ENCODE data around the gene ZFP2. TPM values are rescaled to one million over a fixed set of nuclear protein-coding genes. Genes with fewer than 3 reads are reported as not detected.
"Not testable (repeated sequence)": the region's sequence is repeated elsewhere in the genome, so short reads cannot be mapped to it uniquely, and the experiment has no call there.

Gene ZFP2
- total RNA-seq (2014; rRNA removed; shearing (Covaris generic)) = not detected in 2 replicates

DNA sequence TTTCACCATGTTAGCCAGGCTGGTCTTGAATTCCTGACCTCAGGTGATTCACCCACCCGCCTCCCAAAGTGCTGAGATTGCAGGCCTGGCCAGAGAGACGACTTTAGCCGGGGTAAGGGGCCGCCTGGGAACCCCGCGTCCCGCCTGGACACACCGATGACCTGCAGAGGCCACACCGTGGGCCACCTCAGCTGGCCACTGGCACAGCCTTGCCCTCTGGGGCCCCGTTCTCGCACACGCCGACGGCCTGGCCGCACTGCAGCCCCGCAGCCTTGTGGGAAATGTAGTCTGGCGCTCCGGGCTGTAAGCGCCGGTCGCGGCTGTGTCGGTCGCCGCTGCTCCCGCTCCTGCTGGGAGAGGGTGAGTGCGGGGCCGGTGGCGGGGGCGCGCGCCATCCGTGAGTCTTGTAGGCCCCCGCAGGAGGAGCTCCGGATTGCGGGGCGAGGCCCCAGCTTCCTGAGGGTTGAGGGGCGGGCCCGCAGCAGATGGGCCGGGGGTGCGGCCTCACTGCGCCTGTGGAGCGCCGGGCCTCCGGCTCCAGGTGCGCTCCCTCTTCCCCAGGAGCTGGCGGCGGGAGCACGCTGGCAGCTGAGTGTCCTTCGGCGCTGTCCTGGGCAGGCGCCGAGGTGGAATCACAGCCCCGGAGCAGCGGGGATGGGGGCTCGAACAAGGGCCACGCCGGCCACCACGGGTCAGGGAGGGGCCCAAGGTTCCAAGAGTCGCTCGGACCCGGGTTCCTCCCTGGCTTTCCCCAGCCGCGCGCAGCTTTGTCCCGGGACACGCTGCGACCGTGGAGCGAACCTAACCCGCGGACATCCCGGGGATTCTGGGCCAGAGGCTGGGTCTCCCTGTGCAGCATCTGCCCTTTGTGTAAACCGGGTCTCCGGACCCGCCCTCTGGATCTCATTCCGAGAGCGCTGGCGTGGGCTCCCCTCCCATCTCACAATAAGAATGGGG, at the start of gene ZFP2:
ZFP2 (plus strand) TSS at position 299 of the 957 bp plus-strand sequence. CDS start 35,401 bp downstream, outside the sequence.
- DNase-seq (ENCODE audit: low spot score) = no peak

DNA sequence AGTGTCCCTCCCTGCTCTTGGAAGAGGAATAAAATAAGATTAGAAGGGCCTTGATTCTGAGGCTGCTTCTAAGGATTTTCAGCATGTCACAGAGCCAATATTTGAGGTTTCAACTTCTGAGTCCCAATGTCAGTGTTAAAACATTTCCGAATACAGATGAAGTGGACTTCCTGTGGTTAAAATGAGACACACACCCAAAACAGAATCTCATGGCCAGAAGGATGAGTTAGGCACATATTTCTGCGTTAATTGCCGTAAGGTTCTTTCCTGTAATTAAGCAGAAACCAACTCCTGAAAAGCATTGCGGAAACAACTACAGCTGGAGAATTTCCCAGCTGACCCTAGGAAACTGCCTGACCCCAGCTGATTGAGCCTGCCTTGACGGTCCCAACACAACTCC, 46.4 kb upstream of the ZFP2 start:
- DNase-seq (ENCODE audit: low spot score) = no peak

DNA sequence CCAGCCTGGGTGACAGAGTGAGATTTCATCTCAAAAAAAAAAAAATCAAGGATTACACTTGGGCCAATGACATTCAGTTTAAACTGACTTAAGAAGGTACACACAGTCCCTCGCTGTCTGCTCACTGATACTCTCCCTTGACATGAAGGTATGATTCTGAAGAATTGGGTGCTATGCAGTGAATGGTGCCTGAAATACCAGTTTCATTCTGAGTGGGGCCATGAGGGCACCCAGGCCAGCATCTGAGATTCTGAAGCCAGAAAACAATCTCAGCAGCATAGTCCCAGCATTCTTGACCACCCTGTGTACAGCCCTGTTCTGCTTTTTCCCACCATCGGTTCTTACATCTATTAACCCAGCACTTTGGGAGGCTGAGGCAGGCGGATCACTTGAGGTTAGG, 43.8 kb upstream of the ZFP2 start:
- no peak for DNase-seq (ENCODE audit: low spot score)

DNA sequence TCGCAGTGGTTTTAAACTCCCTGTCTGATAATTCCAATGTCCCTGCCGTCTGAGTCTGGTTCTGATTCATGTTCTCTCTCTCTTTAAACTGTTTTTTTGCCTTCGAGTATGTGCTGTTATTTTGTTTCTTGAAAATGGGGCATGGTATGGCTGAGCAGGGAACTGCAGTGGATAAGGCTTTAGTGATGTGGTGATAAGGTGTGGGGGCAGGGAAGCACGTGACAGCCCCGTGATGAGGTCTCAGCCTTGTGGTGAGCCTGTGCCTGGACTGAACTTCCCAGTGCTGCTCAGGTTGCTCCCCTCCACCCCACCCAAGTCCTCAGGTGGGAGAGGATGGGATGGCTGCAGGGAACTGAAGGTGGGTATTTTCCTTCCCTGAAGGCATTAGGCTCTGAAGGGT, 41.4 kb upstream of the ZFP2 start:
- DNase-seq (ENCODE audit: low spot score) = no peak

DNA sequence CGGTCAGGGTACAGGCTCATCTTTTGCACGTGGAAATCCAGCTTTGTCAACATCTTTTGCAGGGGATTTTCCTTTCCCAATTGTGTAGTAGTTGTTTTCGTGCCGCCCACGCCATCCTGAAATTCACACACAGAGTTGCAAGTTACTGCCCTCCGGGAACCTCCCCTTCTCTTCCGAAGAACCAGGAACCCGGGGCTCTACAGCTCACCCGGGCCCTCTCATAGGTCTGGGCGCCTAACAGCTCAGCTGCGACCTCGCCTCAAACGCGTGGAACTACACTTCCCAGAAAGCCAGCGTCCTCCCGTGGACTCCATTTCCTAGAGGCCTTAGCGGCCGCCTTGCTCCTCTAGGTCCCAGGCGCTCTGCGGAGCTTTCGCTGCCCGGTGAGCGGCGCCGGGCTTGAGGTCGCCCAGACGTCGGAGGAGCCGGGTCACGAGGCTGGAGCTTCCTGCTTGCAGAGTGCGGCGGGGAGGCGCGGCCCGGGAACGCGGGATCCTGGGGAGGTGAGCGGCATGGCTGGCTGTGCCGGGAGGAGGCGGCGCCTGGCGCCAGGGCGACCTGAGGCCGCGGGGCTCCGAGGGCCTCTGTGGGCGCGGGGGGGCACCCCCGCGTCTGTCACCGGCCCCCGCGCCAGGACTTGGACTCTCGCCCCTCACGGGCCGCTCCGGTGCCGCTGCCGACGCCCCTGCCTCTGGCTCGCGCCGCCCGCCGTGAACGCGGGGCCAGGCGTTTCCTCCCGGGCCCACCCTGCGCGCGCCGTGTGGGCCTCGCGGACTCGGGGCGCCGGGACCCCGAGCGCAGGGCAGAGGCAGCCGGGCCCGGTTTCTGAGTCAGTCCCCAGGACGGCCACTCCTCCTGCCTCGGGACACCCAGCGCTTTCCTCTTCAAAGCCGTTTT, 35.8 kb upstream of the ZFP2 start, which contains the start of gene ZNF354B:
ZNF354B (plus strand) TSS at position 329 of the 897 bp plus-strand sequence. CDS start 1,095 bp downstream, outside the sequence.
- peak; percentile 93 for DNase-seq (ENCODE audit: low spot score)

DNA sequence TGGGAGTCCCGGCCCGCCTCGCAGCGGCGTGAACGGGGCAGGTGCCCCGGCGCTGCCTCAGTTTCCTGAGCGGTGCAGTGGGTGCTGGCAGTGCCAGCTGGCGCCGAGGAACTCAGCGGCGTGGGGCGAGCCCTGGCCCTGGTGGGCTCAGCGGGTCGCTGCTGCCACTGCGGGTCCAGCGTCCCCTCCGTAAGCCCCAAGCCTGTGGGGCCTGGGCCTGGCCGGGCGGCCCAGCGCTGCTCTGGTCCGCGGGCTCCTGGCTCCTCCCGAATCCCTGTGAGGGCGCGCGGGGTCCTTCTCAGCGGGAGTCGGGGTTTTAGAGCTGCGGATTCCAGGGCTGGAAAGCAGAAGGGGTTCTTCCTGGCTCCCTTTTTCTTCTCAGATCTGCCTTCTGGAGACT, 35.1 kb upstream of the ZFP2 start:
- not testable (repeated sequence) for DNase-seq (ENCODE audit: low spot score)

DNA sequence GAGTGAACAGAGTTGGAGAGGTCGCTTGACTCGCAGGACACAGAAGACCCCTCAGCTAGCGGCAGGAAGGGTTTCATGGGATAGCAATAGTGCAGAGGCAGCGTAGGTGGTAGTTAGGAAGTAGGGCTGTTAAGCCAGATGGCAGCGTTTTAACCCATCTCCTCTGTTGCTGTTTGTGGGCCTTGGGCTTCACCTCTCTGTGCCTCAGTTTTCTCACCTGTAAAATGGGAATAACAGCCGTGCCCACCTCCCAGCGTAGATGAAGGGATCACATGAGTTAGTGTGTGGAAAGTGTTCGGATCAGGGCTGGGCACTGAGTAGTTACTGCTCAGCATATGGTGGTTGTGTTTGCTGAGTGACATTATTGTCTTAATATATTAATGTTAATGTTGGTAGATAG, 34.1 kb upstream of the ZFP2 start:
- DNase-seq (ENCODE audit: low spot score) = no peak

DNA sequence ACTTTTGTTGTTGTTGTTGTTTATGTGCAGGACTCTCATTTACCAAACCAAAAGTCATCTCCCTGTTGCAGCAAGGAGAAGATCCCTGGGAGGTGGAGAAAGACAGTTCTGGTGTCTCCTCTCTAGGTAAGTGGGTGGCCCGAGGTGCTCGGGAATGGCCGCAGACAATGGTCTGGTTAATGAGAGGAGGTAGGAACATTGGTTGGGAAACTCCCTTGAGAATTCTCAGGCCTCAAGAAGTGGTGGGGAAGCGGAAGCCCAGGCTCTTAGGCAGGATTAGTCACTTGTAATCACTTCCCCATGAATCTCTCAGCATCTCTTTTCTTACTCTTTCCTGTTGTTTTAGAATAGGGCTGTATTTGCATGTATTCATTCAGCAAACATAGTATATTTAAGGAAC, 28.8 kb upstream of the ZFP2 start:
- no peak for DNase-seq (ENCODE audit: low spot score)

DNA sequence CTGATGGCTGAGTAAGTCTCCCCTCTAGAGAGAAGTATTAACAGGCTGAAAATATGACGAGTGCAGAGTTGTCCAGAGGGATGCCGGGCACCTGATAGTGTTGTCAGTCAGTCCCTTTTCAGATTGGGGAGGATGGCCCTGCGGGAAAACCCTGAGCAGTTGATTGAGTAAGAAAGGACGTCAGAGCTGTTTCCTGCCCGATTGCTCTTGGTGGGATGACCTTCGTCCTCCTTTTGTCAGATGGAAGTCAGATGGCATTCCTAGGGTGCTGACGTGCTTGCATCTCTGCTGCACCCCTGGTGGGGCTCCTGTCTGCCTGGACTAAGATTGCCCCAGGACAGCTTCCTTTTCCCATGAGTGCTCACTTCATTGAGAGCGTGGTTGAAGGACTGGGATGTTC, 26.1 kb upstream of the ZFP2 start:
- no peak for DNase-seq (ENCODE audit: low spot score)

DNA sequence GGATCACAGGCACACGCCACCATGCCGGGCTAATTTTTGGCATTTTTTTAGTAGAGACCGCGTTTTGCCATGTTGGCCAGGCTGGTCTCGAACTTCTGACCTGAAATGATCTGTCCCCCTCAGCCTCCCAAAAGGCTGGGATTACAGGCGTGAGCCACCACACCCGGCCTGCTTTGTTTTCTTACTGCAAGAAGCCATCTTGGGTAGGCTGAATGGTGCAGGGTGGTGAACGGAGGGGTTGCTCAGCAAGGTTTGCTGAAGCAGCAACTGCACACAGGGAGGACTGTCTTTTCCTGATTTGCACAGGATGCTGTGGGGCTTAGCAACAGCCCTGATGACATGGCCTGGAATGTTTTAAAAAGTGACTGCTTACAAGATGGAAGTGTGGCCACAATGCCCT, 25.3 kb upstream of the ZFP2 start:
- DNase-seq (ENCODE audit: low spot score) = no peak

DNA sequence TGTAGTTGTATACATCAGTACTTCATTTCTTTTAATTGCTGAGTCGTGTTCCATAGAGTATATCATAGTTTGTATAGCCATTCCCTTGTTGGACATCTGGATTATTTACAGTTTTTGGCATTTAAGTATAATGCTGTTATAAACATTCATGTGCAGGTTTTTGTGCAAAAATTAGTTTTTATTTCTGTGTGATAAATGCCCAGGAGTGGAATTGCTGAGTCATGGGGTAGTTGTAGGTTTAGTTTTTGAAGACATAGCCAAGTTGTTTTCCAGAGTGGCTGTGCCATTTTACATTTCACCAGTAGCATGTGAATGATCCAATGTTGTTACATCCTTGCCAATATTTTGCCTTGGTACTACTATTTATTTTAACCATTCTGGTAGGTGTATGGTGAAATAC, 23.4 kb upstream of the ZFP2 start:
- DNase-seq (ENCODE audit: low spot score) = no peak

DNA sequence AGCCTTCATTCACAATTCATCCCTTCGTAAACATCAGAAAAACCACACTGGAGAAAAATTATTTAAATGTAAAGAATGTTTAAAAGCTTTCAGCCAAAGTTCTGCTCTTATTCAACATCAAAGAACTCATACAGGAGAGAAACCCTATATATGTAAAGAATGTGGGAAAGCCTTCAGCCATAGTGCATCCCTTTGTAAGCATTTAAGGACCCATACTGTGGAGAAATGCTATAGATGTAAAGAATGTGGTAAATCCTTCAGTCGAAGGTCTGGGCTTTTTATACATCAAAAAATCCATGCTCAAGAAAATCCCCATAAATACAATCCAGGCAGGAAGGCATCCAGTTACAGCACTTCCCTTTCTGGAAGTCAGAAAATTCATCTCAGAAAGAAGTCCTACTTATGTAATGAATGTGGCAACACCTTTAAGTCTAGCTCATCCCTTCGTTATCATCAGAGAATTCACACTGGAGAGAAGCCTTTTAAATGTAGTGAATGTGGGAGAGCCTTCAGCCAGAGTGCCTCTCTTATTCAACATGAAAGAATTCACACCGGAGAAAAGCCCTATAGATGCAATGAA, 12.5 kb upstream of the ZFP2 start:
- DNase-seq (ENCODE audit: low spot score) = not testable (repeated sequence)

DNA sequence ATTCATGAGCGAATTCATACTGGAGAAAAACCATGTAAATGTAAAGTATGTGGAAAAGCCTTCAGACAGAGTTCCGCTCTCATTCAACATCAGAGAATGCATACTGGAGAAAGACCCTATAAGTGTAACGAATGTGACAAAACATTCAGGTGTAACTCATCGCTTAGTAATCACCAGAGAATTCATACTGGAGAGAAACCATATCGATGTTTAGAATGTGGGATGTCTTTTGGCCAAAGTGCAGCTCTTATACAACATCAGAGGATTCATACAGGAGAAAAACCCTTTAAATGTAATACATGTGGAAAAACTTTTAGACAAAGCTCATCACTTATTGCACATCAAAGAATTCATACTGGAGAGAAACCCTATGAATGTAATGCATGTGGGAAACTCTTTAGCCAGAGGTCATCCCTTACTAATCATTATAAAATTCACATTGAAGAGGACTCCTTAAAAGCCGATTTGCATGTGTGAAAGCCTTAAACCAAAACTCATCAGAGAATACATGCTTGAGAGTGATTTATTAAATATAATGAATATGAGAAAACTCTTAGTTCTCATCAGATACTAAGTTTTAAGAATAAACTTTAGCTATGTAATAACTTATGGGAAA, 11.8 kb upstream of the ZFP2 start:
- no peak for DNase-seq (ENCODE audit: low spot score)

DNA sequence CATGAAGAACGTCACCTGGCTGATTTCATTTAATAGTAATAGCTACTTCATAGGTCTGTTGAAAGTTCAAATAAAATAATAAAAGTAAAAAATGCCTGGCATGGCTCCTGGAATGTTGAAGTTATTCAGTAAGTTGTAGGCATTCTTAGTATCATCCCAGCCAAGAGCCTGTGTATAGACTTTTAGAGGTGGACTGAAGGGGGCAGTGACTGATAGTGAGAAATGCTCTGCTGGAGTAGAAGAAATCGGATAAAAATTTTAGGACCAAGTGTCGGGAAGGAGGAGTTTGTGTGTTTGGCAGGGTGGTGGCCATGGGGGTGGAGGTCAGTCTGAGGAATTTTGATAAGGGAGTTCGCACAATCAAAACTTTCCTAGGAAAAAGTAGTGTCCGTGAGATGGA, 3.6 kb downstream of the ZFP2 start:
- no peak for DNase-seq (ENCODE audit: low spot score)

DNA sequence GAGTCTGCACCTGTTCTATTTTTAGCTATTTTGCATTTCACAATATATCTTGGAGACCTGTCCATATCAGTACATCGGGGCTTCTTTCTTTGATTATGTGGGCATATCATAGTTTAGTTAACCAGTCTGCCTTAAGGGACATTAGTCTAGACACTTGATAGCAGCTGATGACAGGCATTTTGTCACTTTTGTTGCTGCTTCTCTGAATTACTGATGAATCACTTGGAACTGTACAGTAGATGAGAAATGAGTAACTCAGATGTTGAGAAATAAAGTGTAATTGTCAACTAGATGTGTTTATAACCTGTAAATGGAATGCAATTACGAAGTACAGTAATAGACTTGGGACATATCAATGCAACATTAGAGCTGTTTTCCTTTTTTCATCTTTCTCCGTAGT, 7.1 kb downstream of the ZFP2 start:
- no peak for DNase-seq (ENCODE audit: low spot score)

DNA sequence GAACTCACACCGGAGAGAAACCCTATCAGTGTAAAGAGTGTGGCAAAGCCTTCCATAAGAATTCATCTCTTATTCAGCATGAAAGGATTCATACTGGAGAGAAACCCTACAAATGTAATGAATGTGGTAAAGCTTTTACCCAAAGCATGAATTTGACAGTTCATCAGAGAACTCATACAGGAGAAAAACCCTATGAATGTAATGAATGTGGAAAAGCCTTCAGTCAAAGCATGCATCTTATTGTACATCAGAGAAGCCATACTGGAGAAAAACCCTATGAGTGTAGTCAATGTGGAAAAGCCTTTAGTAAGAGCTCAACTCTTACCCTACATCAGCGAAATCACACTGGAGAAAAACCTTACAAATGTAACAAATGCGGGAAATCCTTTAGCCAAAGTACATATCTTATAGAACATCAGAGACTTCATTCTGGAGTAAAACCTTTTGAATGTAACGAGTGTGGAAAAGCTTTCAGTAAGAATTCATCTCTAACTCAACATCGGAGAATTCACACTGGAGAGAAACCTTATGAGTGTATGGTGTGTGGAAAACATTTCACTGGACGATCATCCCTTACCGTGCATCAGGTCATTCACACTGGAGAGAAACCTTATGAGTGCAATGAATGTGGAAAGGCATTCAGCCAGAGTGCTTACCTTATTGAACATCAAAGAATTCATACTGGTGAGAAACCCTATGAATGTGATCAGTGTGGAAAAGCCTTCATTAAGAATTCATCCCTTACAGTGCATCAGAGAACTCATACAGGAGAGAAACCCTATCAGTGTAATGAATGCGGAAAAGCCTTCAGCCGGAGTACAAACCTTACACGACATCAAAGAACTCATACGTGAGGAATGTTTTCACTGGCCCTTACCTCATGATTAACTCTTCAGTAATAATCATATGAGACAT, 36.4 kb downstream of the ZFP2 start:
- no peak for DNase-seq (ENCODE audit: low spot score)

DNA sequence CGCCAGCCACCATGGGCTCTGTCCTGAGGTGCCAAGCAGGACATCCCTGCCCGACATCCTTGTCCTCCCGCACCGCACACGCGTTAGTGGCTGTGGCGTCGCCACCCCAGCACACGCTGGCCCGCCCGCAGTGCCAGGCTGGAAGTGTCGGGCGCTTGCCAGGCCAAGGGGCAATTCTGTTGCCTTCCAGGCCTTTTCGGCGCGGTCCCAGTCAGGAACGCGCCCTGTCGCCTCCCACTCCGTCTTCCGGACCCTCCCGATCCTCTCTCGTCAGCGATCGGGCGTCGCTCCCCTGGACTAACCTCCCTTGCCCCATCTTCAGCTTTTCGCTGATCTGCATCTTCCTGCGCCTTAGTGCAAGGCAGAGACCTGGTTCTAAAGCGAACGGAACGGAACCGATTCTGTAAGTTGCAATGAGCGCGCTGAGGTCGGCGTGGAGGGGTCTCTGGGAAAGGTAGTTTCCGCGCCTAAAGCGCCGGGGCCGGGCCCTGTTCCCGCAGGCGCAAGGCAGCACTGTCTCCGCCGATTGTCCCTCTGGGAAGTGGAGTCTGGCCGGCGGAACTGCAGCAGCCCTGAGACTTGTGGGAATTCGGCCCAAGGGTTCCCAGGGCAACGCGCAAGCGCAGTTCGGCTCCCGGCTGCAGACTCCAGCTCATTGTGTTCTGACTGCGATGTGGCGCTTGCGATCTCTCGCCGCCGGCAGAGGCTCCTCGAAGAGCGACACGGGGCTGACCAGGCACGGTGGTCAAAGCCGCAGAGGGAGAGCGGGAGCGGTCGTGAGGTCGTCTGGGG, 45.1 kb downstream of the ZFP2 start, which contains the start of gene ZNF454:
ZNF454 (plus strand) TSS at position 630 of the 792 bp plus-strand sequence. CDS start 1,594 bp downstream, outside the sequence.
- peak; percentile 23 for DNase-seq (ENCODE audit: low spot score)

DNA sequence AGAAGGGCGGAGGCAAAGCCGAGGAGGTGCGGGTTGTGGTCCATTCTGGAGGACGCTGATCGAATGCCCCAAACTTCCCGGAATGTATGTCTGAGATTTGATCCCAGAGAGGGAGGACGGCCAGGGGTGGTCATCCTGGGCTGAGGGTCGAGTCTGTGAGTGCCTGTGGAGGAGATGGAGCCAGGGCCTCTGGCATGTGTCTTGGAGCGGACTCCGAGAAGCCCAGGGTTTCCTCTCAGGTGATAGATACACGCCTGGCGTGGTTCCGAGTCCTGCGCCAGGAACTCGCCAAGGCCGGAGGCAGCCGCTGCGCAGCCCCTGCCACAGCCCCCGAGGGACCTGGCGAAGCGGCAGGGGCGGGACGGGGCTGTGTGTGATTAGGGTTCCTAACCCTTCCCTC, 45.6 kb downstream of the ZFP2 start:
- no peak for DNase-seq (ENCODE audit: low spot score)

DNA sequence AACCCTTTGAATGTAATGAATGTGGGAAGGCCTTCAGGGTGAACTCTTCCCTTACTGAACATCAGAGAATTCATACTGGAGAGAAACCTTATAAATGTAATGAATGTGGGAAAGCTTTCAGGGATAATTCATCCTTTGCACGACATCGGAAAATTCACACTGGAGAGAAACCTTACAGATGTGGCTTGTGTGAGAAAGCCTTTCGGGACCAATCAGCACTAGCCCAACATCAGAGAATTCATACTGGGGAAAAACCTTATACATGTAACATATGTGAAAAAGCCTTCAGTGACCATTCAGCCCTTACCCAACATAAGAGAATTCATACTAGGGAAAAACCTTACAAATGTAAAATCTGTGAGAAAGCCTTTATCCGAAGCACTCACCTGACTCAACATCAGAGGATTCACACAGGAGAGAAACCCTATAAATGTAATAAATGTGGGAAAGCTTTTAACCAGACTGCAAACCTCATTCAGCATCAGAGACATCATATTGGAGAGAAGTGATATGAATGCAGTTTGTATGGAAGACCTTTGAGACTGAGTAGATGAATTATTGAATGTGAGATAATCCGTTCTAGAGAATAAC, 69.8 kb downstream of the ZFP2 start:
- DNase-seq (ENCODE audit: low spot score) = no peak

Measured in H4 (cell line).